Neural crest cell (in vitro differentiated cells): Measurements from ENCODE around the gene ZC3H11A. TPM values are rescaled to one million over a fixed set of nuclear protein-coding genes. Genes with fewer than 3 reads are reported as not detected.
A peak's percentile ranks its signal among the peaks of the same experiment; 100 is the strongest.
"Not testable (repeated sequence)": the region's sequence is repeated elsewhere in the genome, so short reads cannot be mapped to it uniquely, and the experiment has no call there.

Experiments
- DNase-seq: peaks from one replicate; pipeline ENCODE4 v3.0.0; 2021; ENCODE audit warnings: low read depth, mixed read lengths, low spot score
- H3K27ac Mint-ChIP-seq: one replicate; pipeline ENCODE4 v1.8.0; 2021; ENCODE audit warnings: mild to moderate bottlenecking, mixed read lengths; ENCODE audit not compliant: unreplicated experiment
- H3K27me3 Mint-ChIP-seq: 2 replicates; pipeline ENCODE4 v1.8.0; 2021; ENCODE audit warnings: low read depth, mild to moderate bottlenecking, mixed read lengths
- H3K36me3 Mint-ChIP-seq: 2 replicates; pipeline ENCODE4 v1.8.0; 2021; ENCODE audit warnings: low read depth, mild to moderate bottlenecking, mixed read lengths
- H3K4me1 Mint-ChIP-seq: 2 replicates; pipeline ENCODE4 v1.8.0; 2021; ENCODE audit warnings: mixed read lengths
- H3K4me3 Mint-ChIP-seq: one replicate; pipeline ENCODE4 v1.8.0; 2021; ENCODE audit warnings: mild to moderate bottlenecking, mixed read lengths
- H3K9me3 Mint-ChIP-seq: 2 replicates; pipeline ENCODE4 v1.8.0; 2021; ENCODE audit warnings: mixed read lengths
- CTCF ChIP-seq: fragments of 200-600 bp; sonication (generic); conservative IDR thresholded peaks from 2 replicates; pipeline ENCODE4 v1.5.0; 2021; ENCODE audit warnings: antibody characterized with exemption, mild to moderate bottlenecking
- total RNA-seq: library from RNA; stranded (reverse); gene quantifications from 2 replicates; pipeline ENCODE4 v1.2.1, GENCODE V29; 2021

ZC3H11A gene
- total RNA-seq, 1 donor from 2014 or later = 101 TPM

GRCh38 chr1:203791498-203791897, 3.9 kb upstream of the ZC3H11A start:
- H3K4me3 Mint-ChIP-seq = no peak overlapping the region

GRCh38 chr1:203792486-203792885, 2.9 kb upstream of the ZC3H11A start:
- H3K36me3 Mint-ChIP-seq = peaks cover 16% of the 10 kb centered on the region
- no peak overlapping the region for H3K4me3 Mint-ChIP-seq
- no peak overlapping the region for H3K27ac Mint-ChIP-seq
- no peak for TF ChIP-seq CTCF
- peaks cover 10% of the 10 kb centered on the region for H3K9me3 Mint-ChIP-seq
- no peak for DNase-seq
- peaks cover 3% of the 10 kb centered on the region for H3K27me3 Mint-ChIP-seq
- peaks cover 30% of the 10 kb centered on the region for H3K4me1 Mint-ChIP-seq

More at GRCh38 chr1:203791498-203791897, 3.9 kb upstream of the ZC3H11A start:
- no peak overlapping the region for H3K27ac Mint-ChIP-seq
- no peak for DNase-seq
- no peak for TF ChIP-seq CTCF
- H3K4me1 Mint-ChIP-seq = peaks cover 21% of the 10 kb centered on the region
- peaks cover 8% of the 10 kb centered on the region for H3K9me3 Mint-ChIP-seq
- peaks cover 3% of the 10 kb centered on the region for H3K27me3 Mint-ChIP-seq
- peaks cover 8% of the 10 kb centered on the region for H3K36me3 Mint-ChIP-seq

- H3K4me3 Mint-ChIP-seq, H3K27me3 Mint-ChIP-seq, H3K27ac Mint-ChIP-seq, DNase-seq: not testable (repeated sequence)
- H3K9me3 Mint-ChIP-seq = peaks cover 16% of the 10 kb centered on the region
- H3K36me3 Mint-ChIP-seq = peaks cover 26% of the 10 kb centered on the region
- H3K4me1 Mint-ChIP-seq = peaks cover 40% of the 10 kb centered on the region
Observed at GRCh38 chr1:203793561-203793960, 1.9 kb upstream of the ZC3H11A start.

- Mint-ChIP-seq H3K36me3 (peaks cover 39% of the 10 kb centered on the region), H3K27ac (peak overlapping the region; percentile 46), H3K4me1 (peaks cover 48% of the 10 kb centered on the region), H3K9me3 (peaks cover 20% of the 10 kb centered on the region), H3K4me3 (peak overlapping the region; percentile 99), H3K27me3 (peaks cover 3% of the 10 kb centered on the region)
- no peak for DNase-seq
- no peak for TF ChIP-seq CTCF
Observed at GRCh38 chr1:203794764-203795440, 521 bp upstream of the ZC3H11A start.

GRCh38 chr1:203796236-203796605, 798 bp downstream of the ZC3H11A start:
- peaks cover 45% of the 10 kb centered on the region for H3K36me3 Mint-ChIP-seq
- H3K27me3 Mint-ChIP-seq = peaks cover 3% of the 10 kb centered on the region
- peak overlapping the region; percentile 99 for H3K27ac Mint-ChIP-seq
- peaks cover 51% of the 10 kb centered on the region for H3K4me1 Mint-ChIP-seq
- peak overlapping the region; percentile 99 for H3K4me3 Mint-ChIP-seq
- peaks cover 20% of the 10 kb centered on the region for H3K9me3 Mint-ChIP-seq
- peak; percentile 22 for DNase-seq
- no peak for TF ChIP-seq CTCF

GRCh38 chr1:203797216-203797615, 1.8 kb downstream of the ZC3H11A start:
- Mint-ChIP-seq H3K4me3 (peak overlapping the region; percentile 99), H3K27ac (no peak overlapping the region), H3K36me3 (peaks cover 46% of the 10 kb centered on the region), H3K4me1 (peaks cover 53% of the 10 kb centered on the region), H3K27me3 (peaks cover 3% of the 10 kb centered on the region), H3K9me3 (peaks cover 20% of the 10 kb centered on the region)
- no peak for DNase-seq
- TF ChIP-seq CTCF = no peak
